ENCODE results near the gene ANTKMT. TPM values are rescaled to one million over a fixed set of nuclear protein-coding genes. Genes with fewer than 3 reads are reported as not detected.

ANTKMT gene
- total RNA-seq, 3 donors from 2014 or later = 29.9 to 35.7 (median 30.4) TPM

- no peak for TF ChIP-seq POLR2A (IDR thresholded peaks at IDR 0.05)
- no peak for TF ChIP-seq CTCF (IDR thresholded peaks at IDR 0.05)
- no peak for TF ChIP-seq POLR2AphosphoS5 (IDR thresholded peaks at IDR 0.05)
- Histone ChIP-seq H3K9me3 (no peaks in the 10 kb centered on the region), H3K36me3 (no peaks in the 10 kb centered on the region)
Measured at GRCh38 chr16:730666-731509, 9.9 kb downstream of the ANTKMT start.

GRCh38 chr16:732332-732731 is 11.4 kb downstream of the ANTKMT start:
- no peak overlapping the region for H3K27ac ChIP-seq
- no peaks in the 10 kb centered on the region for H3K27me3 ChIP-seq
- TF ChIP-seq POLR2AphosphoS5 (IDR thresholded peaks at IDR 0.05) = no peak
- DNase-seq (ENCODE audit: low spot score in 2 of 2) = no peak
- H3K4me1 ChIP-seq = peaks cover 0 to 9% of the 10 kb centered on the region in 2 donors
- intact Hi-C loops (cut with DNase I; ENCODE audit: low total_unique reads) = no loop called here
- no peaks in the 10 kb centered on the region for H3K36me3 ChIP-seq
- H3K9me3 ChIP-seq = no peaks in the 10 kb centered on the region
- H3K4me3 ChIP-seq = no peak overlapping the region

More at GRCh38 chr16:730666-731509, 9.9 kb downstream of the ANTKMT start:
- intact Hi-C loops (cut with DNase I; ENCODE audit: low total_unique reads) = no loop called here
- H3K27me3 ChIP-seq = no peaks in the 10 kb centered on the region
- H3K4me1 ChIP-seq = peaks cover 0 to 16% of the 10 kb centered on the region in 2 donors
- DNase-seq (ENCODE audit: low spot score in 2 of 2) = no peak
- H3K4me3 ChIP-seq = no peak overlapping the region
- no peak overlapping the region for H3K27ac ChIP-seq

GRCh38 chr16:732936-733335 is 12.0 kb downstream of the ANTKMT start:
- no peaks in the 10 kb centered on the region for H3K36me3 ChIP-seq
- no peak overlapping the region for H3K27ac ChIP-seq
- H3K27me3 ChIP-seq = no peaks in the 10 kb centered on the region
- DNase-seq (ENCODE audit: low spot score in 2 of 2) = no peak
- H3K4me1 ChIP-seq = peaks cover 0 to 7% of the 10 kb centered on the region in 2 donors
- intact Hi-C loops (cut with DNase I; ENCODE audit: low total_unique reads) = no loop called here
- no peak overlapping the region for H3K4me3 ChIP-seq
- H3K9me3 ChIP-seq = no peaks in the 10 kb centered on the region
- TF ChIP-seq POLR2A (IDR thresholded peaks at IDR 0.05) = no peak

GRCh38 chr16:733382-734207 is 12.6 kb downstream of the ANTKMT start:
- no peaks in the 10 kb centered on the region for H3K9me3 ChIP-seq
- H3K36me3 ChIP-seq = no peaks in the 10 kb centered on the region
- TF ChIP-seq POLR2A (IDR thresholded peaks at IDR 0.05) (no peak), POLR2AphosphoS5 (IDR thresholded peaks at IDR 0.05) (no peak), CTCF (IDR thresholded peaks at IDR 0.05) (no peak)
- no peaks in the 10 kb centered on the region for H3K4me1 ChIP-seq
- no peak overlapping the region for H3K4me3 ChIP-seq
- no peaks in the 10 kb centered on the region for H3K27me3 ChIP-seq
- DNase-seq (ENCODE audit: low spot score in 2 of 2) = no peak
- intact Hi-C loops (cut with DNase I; ENCODE audit: low total_unique reads) = no loop called here
- no peak overlapping the region for H3K27ac ChIP-seq

GRCh38 chr16:734208-734980 is 13.4 kb downstream of the ANTKMT start:
- Histone ChIP-seq H3K27ac (no peak overlapping the region), H3K4me3 (no peak overlapping the region), H3K9me3 (no peaks in the 10 kb centered on the region), H3K27me3 (no peaks in the 10 kb centered on the region), H3K36me3 (no peaks in the 10 kb centered on the region), H3K4me1 (peaks cover 0 to 1% of the 10 kb centered on the region in 2 donors)
- no peak for DNase-seq (ENCODE audit: low spot score in 2 of 2)
- no peak for TF ChIP-seq CTCF (IDR thresholded peaks at IDR 0.05)
- no peak for TF ChIP-seq POLR2A (IDR thresholded peaks at IDR 0.05)
- TF ChIP-seq POLR2AphosphoS5 (IDR thresholded peaks at IDR 0.05) = no peak
- intact Hi-C loops (cut with DNase I; ENCODE audit: low total_unique reads) = no loop called here

Measured in breast epithelium (tissue), 4 donors.